A549 (cell line): ENCODE data around the gene USH1C.

Experiments used
- BCL3 ChIP-seq: fragments of >200 bp; sonication (Bioruptor Twin); formaldehyde crosslinking; IDR thresholded peaks from 3 replicates; pipeline ENCODE4 v1.6.1; 2016
- CBX2 ChIP-seq: fragments of 200-600 bp; sonication (generic); IDR thresholded peaks from 2 replicates; pipeline ENCODE4 v1.6.1; 2016; ENCODE audit warnings: low read depth, mild to moderate bottlenecking, borderline replicate concordance
- CEBPB ChIP-seq, 2 experiments: fragments of >200 bp in 1 of 2; sonication (Bioruptor Twin) in 1 of 2; formaldehyde crosslinking in 1 of 2; IDR thresholded peaks; 2 replicates each; pipeline ENCODE4 v1.6.1; 2012 to 2016
- CTCF ChIP-seq: fragments of >200 bp; sonication (Bioruptor Twin); formaldehyde crosslinking; IDR thresholded peaks from 3 replicates; pipeline ENCODE4 v1.5.1; 2016
- EP300 ChIP-seq, 2 experiments: fragments of >200 bp; sonication (Bioruptor Twin); formaldehyde crosslinking; IDR thresholded peaks; 2 replicates in 1 of 2; 3 replicates in 1 of 2; pipeline ENCODE4 v1.6.1; 2016 to 2017
- GATA3 ChIP-seq: IDR thresholded peaks from 2 replicates; pipeline ENCODE4 v1.6.1; 2012; ENCODE audit warnings: borderline replicate concordance
- HDAC2 ChIP-seq: fragments of 200-600 bp; sonication (generic); IDR thresholded peaks from 2 replicates; pipeline ENCODE4 v1.6.1; 2016
- HMGXB4 ChIP-seq: fragments of 250-450 bp; sonication (Bioruptor Pico); IDR thresholded peaks from 2 replicates; pipeline ENCODE4 v1.5.0; 2021; ENCODE audit warnings: mild to moderate bottlenecking, moderate library complexity, borderline replicate concordance
- JUNB ChIP-seq: fragments of >200 bp; sonication (Bioruptor Twin); formaldehyde crosslinking; IDR thresholded peaks from 2 replicates; pipeline ENCODE4 v1.6.1; 2016
- KDM5A ChIP-seq: fragments of 200-600 bp; sonication (generic); IDR thresholded peaks from 2 replicates; pipeline ENCODE4 v1.6.1; 2016; ENCODE audit warnings: antibody characterized with exemption, mild to moderate bottlenecking
- POLR2A ChIP-seq: IDR thresholded peaks from 2 replicates; pipeline ENCODE4 v1.6.1; 2012; ENCODE audit warnings: mild to moderate bottlenecking, low read length
- REST ChIP-seq: fragments of 200-600 bp; sonication (generic); IDR thresholded peaks from 2 replicates; pipeline ENCODE4 v1.6.1; 2016; ENCODE audit warnings: antibody characterized with exemption, mild to moderate bottlenecking, moderate library complexity
- USF2 ChIP-seq: fragments of 450-650 bp; IDR thresholded peaks from 2 replicates; pipeline ENCODE4 v1.6.1; 2014; ENCODE audit warnings: antibody characterized with exemption

GRCh38 chr11:17533778-17534415 is 10.3 kb downstream of the USH1C start:
- TF ChIP-seq CTCF (no peak), EP300 (IDR thresholded peaks at IDR 0.05) (no peak), KDM5A (no peak), POLR2A (no peak), HDAC2 (no peak), JUNB (no peak), CBX2 (no peak), HMGXB4 (CRISPR knock-in tag) (no peak), GATA3 (no peak), CEBPB (IDR thresholded peaks at IDR 0.05) (no peak), REST (no peak), BCL3 (no peak), USF2 (no peak)
